BJ (cell line): ENCODE data around the gene SSC4D. TPM values are rescaled to one million over a fixed set of nuclear protein-coding genes. Genes with fewer than 3 reads are reported as not detected.
"Not testable (repeated sequence)": the region's sequence is repeated elsewhere in the genome, so short reads cannot be mapped to it uniquely, and the experiment has no call there.

ENCODE experiments used
- CTCF ChIA-PET: fragments of 350-600 bp; formaldehyde crosslinking; extraction: SDS; loops from one replicate; lab custom pipeline; 2021; ENCODE audit warnings: antibody characterized with exemption, inconsistent platforms; lab: Yijun Ruan, JAX
- POLR2A ChIA-PET: fragments of 300-600 bp; sonication (Branson Sonifier 250); formaldehyde crosslinking; extraction: SDS; loops from one replicate; lab custom pipeline; 2021; ENCODE audit warnings: antibody characterized with exemption; lab: Charles Lee
- DNase-seq: peaks from one replicate; pipeline ENCODE4 v3.0.0-alpha.2; 2011; ENCODE audit warnings: low read depth
- H3K27me3 ChIP-seq: 2 replicates; pipeline ENCODE4 v1.6.0; 2011; ENCODE audit warnings: low read length; ENCODE audit not compliant: control insufficient read depth, insufficient read depth
- H3K36me3 ChIP-seq: 2 replicates; pipeline ENCODE4 v1.5.1; 2011; ENCODE audit warnings: low read length; ENCODE audit not compliant: control insufficient read depth, insufficient read depth
- H3K4me3 ChIP-seq: 2 replicates; pipeline ENCODE4 v1.5.1; 2011; ENCODE audit warnings: low read depth, mild to moderate bottlenecking, control low read depth, low read length
- CTCF ChIP-seq: IDR thresholded peaks from 2 replicates; pipeline ENCODE4 v1.5.1; 2011; ENCODE audit warnings: low read depth, mild to moderate bottlenecking, control low read depth, inconsistent platforms, low read length, moderate library complexity; ENCODE audit not compliant: insufficient read depth
- polyA plus RNA-seq: library from polyadenylated mRNA; depleted of rRNA; stranded (reverse); fragments of >200 nt; gene quantifications from 2 replicates; pipeline ENCODE4 v1.2.3, GENCODE V29; 2011

SSC4D gene
- polyA plus RNA-seq, 1 experiment = 0.92 TPM

DNA sequence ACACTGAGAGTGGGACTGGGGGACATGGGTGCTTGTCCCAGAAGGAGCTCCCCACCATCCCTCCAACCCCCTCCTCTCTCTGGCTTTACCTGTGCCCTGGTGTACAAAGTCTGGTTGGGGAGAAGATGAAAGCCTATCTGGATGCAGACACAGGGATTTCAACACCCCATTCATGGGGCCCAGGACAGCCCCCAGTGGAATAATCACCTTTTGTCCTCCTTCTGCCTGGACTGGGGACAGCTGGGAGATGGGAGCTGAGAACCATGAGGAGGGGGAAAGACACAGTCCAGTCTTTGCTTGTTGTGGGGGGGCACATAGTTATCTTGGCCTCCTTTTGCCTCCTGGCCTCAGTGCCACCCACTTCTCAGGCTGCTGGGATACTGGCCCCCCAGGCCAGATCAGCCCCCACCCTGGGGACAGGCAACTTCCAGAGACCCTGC, 1.4 kb downstream of the SSC4D start:
- ChIA-PET CTCF (interaction anchor here (1.1 to 1.5 kb wide), 3 partner anchors 11 to 49 kb away, joined by 3 to 4 read pairs (median 3); partner anchors contain the start of gene YWHAG), POLR2A (no interaction called here)
- Histone ChIP-seq H3K4me3 (no peak overlapping the region), H3K36me3 (no peaks in the 10 kb centered on the region), H3K27me3 (no peaks in the 10 kb centered on the region; the same call in 1 of the 2 replicates)
- no peak for DNase-seq
- TF ChIP-seq CTCF = no peak

- CTCF ChIA-PET = interaction anchor here (1.1 to 1.5 kb wide), 4 partner anchors 10 to 49 kb away, joined by 3 to 6 read pairs (median 4); partner anchors contain the start of gene YWHAG
- H3K4me3 ChIP-seq = no peak overlapping the region
- no peak for TF ChIP-seq CTCF
- POLR2A ChIA-PET = no interaction called here
- no peaks in the 10 kb centered on the region; the same call in 1 of the 2 replicates for H3K27me3 ChIP-seq
- DNase-seq = no peak
- H3K36me3 ChIP-seq = no peaks in the 10 kb centered on the region
Measured at GRCh38 chr7:76407718-76408117, 1.8 kb downstream of the SSC4D start.

DNA sequence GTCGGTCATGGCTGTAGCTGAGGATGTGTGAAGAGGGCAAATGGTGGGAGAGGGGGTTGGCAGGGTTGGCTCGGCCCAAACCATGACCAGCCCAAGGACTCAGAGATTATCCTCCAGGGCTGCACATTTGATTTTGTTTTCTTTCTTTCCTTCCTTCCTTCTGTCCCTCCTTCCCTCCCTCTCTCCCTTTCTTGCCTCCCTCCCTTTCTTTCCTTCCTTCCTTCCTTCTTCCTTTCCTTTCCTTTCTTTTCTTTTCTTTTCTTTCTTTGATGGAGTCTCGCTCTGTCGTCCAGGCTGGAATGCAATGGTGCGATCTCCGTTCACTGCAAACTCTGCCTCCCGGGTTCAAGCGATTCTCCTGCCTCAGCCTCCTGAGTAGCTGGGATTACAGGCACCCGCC, 3.8 kb downstream of the SSC4D start:
- CTCF ChIA-PET = no interaction called here
- POLR2A ChIA-PET = no interaction called here

GRCh38 chr7:76403780-76404494, 5.6 kb downstream of the SSC4D start:
- H3K4me3 ChIP-seq = no peak overlapping the region
- POLR2A ChIA-PET = no interaction called here
- CTCF ChIA-PET = interaction anchor here (1.6 kb wide), 1 partner anchor 9 kb away, joined by 9 read pairs; no protein-coding TSS in a partner anchor
- H3K27me3 ChIP-seq = no peaks in the 10 kb centered on the region; the same call in 1 of the 2 replicates
- DNase-seq = no peak
- no peaks in the 10 kb centered on the region for H3K36me3 ChIP-seq
- TF ChIP-seq CTCF = no peak

More for the DNA sequence above, 3.8 kb downstream of the SSC4D start:
- H3K4me3 ChIP-seq = no peak overlapping the region
- no peaks in the 10 kb centered on the region; the same call in 1 of the 2 replicates for H3K27me3 ChIP-seq
- H3K36me3 ChIP-seq = no peaks in the 10 kb centered on the region
- no peak for TF ChIP-seq CTCF
- no peak for DNase-seq

- POLR2A ChIA-PET, DNase-seq, H3K27me3 ChIP-seq, H3K4me3 ChIP-seq, H3K36me3 ChIP-seq: not testable (repeated sequence)
- CTCF ChIA-PET = interaction anchor here (1.6 kb wide), 1 partner anchor 8 kb away, joined by 9 read pairs; no protein-coding TSS in a partner anchor
Measured at GRCh38 chr7:76403097-76403496, 6.4 kb downstream of the SSC4D start.

GRCh38 chr7:76400248-76400647, 9.2 kb downstream of the SSC4D start:
- no peak for DNase-seq
- ChIA-PET POLR2A (no interaction called here), CTCF (no interaction called here)

More at GRCh38 chr7:76400248-76400647, 9.2 kb downstream of the SSC4D start:
- no peak for TF ChIP-seq CTCF
- Histone ChIP-seq H3K36me3 (no peaks in the 10 kb centered on the region), H3K4me3 (no peak overlapping the region), H3K27me3 (no peaks in the 10 kb centered on the region)
